Ovary (tissue), 3 donors: Measurements from ENCODE around the gene PPP4C.

Source experiments
- EP300 ChIP-seq: sonication (generic); formaldehyde crosslinking; IDR thresholded peaks from one replicate; pipeline ENCODE4 v1.6.1; 2017; ENCODE audit warnings: antibody characterized with exemption
- POLR2A ChIP-seq: fragments of 450-650 bp; IDR thresholded peaks from one replicate; pipeline ENCODE4 v1.6.1; 2017; ENCODE audit warnings: antibody characterized with exemption, mild to moderate bottlenecking, moderate library complexity
- TF ChIP-seq, protein P1 (sequence below), 3 donors: fragments of 450-650 bp in 2 of 3; fragments of 200-600 bp in 1 of 3; IDR thresholded peaks; one replicate each; pipeline versions ENCODE4 v1.5.1 to v1.8.0; 2016 to 2022; ENCODE audit warnings: antibody characterized with exemption in 3 of 3, mild to moderate bottlenecking in 1 of 3
- donor health status: DM: no; HTN: no; CAD: no.

DNA sequence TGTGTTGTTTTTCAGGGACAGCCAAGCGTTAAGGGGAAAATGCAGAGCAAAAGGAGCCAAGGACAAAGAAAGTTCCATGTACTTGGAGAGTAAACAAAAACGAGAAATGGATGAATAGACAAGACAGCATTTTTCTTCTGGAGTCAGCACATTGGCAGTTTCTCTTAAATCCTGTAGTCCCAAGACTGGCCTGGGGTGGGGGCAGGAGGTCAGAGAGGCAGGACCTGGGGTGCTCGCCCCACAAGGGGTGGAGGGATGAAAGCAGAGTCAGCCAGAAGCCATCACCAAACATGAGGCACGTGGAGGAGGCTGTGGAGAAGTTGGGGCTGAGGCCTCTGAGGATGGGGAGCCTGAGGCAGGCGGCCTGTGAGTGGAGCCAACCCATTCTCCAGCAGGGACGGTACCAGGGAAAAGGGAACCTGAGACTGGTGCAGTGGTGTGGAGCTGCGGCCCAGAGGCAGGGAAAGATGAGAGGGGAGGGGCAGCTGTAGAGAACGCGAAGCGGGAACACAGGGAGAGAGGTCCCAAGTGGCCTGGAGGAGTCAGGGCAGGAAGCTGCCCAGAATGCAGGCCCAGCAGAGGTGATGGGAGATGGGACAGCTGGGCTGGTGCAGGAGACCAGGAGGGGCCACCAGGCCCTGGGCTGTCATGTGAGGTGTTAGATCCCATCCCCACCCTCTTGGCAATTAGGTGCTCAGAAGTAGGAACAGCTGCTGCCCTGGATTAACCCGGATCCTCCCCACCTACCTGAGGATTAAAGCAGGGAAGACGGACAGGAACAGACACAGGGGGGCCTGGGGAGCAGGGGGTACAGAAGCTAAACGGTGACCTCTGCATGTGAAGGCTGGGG, 48.0 kb upstream of the PPP4C start:
- TF ChIP-seq, protein P1, sequence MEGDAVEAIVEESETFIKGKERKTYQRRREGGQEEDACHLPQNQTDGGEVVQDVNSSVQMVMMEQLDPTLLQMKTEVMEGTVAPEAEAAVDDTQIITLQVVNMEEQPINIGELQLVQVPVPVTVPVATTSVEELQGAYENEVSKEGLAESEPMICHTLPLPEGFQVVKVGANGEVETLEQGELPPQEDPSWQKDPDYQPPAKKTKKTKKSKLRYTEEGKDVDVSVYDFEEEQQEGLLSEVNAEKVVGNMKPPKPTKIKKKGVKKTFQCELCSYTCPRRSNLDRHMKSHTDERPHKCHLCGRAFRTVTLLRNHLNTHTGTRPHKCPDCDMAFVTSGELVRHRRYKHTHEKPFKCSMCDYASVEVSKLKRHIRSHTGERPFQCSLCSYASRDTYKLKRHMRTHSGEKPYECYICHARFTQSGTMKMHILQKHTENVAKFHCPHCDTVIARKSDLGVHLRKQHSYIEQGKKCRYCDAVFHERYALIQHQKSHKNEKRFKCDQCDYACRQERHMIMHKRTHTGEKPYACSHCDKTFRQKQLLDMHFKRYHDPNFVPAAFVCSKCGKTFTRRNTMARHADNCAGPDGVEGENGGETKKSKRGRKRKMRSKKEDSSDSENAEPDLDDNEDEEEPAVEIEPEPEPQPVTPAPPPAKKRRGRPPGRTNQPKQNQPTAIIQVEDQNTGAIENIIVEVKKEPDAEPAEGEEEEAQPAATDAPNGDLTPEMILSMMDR (IDR thresholded peaks at IDR 0.05): no peak
- TF ChIP-seq POLR2A: no peak
- no peak for TF ChIP-seq EP300
